ENCODE data around the gene CPE. TPM values are rescaled to one million over a fixed set of nuclear protein-coding genes. Genes with fewer than 3 reads are reported as not detected.

CPE gene
- total RNA-seq, 2 experiments from 2014 or later: not detected

- Histone ChIP-seq H4K20me1 (ENCODE audit: insufficient read depth, low read length) (no peaks in the 10 kb centered on the region), H3K27ac (ENCODE audit: low read depth, low read length, poor library complexity, severe bottlenecking) (no peak overlapping the region), H3K4me1 (ENCODE audit: insufficient read depth, low read length, poor library complexity, severe bottlenecking) (no peaks in the 10 kb centered on the region), H2AFZ (ENCODE audit: low read length) (no peak overlapping the region), H3K4me2 (ENCODE audit: low read length) (no peak overlapping the region), H3K4me3 (ENCODE audit: low read depth, low read length, poor library complexity, severe bottlenecking) (no peak overlapping the region), H3K9me3 (ENCODE audit: low read length) (no peaks in the 10 kb centered on the region), H3K79me2 (ENCODE audit: insufficient read depth, low read depth, low read length) (no peaks in the 10 kb centered on the region), H3K36me3 (ENCODE audit: insufficient read depth, low read length) (no peaks in the 10 kb centered on the region), H3K9me2 (ENCODE audit: insufficient read depth, low read length) (no peaks in the 10 kb centered on the region)
- intact Hi-C loops (cut with micrococcal nuclease; ENCODE audit: unreplicated experiment): no loop called here
- TF ChIP-seq CTCF (conservative IDR thresholded peaks at IDR 0.05; ENCODE audit: low read length): no peak
- TF ChIP-seq EZH2phosphoT487 (IDR thresholded peaks at IDR 0.05; ENCODE audit: borderline replicate concordance, low read depth, low read length): no peak
- BruUV-seq (replicated peaks): no TSS peak
- no peak for DNase-seq (ENCODE audit: low spot score)
- ChIA-PET CTCF (ENCODE audit: unreplicated experiment) (no interaction called here), POLR2A (no interaction called here)
Measured at GRCh38 chr4:165439981-165440380, 61.2 kb downstream of the CPE start.

- H3K4me2 ChIP-seq (ENCODE audit: low read length): no peak overlapping the region
- CTCF ChIA-PET (ENCODE audit: unreplicated experiment): no interaction called here
- no peak for DNase-seq (ENCODE audit: low spot score)
- H3K36me3 ChIP-seq (ENCODE audit: insufficient read depth, low read length): no peaks in the 10 kb centered on the region
- H2AFZ ChIP-seq (ENCODE audit: low read length): no peak overlapping the region
- no peaks in the 10 kb centered on the region for H3K79me2 ChIP-seq (ENCODE audit: insufficient read depth, low read depth, low read length)
- no peaks in the 10 kb centered on the region for H3K4me1 ChIP-seq (ENCODE audit: insufficient read depth, low read length, poor library complexity, severe bottlenecking)
- intact Hi-C loops (cut with micrococcal nuclease; ENCODE audit: unreplicated experiment): no loop called here
- H3K9me2 ChIP-seq (ENCODE audit: insufficient read depth, low read length): no peaks in the 10 kb centered on the region
- BruUV-seq (replicated peaks): no TSS peak
- H3K4me3 ChIP-seq (ENCODE audit: low read depth, low read length, poor library complexity, severe bottlenecking): no peak overlapping the region
- TF ChIP-seq EZH2phosphoT487 (IDR thresholded peaks at IDR 0.05; ENCODE audit: borderline replicate concordance, low read depth, low read length): no peak
- no peak overlapping the region for H3K27ac ChIP-seq (ENCODE audit: low read depth, low read length, poor library complexity, severe bottlenecking)
- POLR2A ChIA-PET: interaction anchor here (0.6 kb wide), 1 partner anchor 683 kb away, joined by 3 read pairs; no protein-coding TSS in a partner anchor
- no peaks in the 10 kb centered on the region for H4K20me1 ChIP-seq (ENCODE audit: insufficient read depth, low read length)
- no peaks in the 10 kb centered on the region for H3K9me3 ChIP-seq (ENCODE audit: low read length)
Measured at GRCh38 chr4:165440415-165441158, 61.8 kb downstream of the CPE start.

GRCh38 chr4:165443276-165443675, 64.5 kb downstream of the CPE start:
- intact Hi-C loops (cut with micrococcal nuclease; ENCODE audit: unreplicated experiment): no loop called here
- Histone ChIP-seq H3K27ac (ENCODE audit: low read depth, low read length, poor library complexity, severe bottlenecking) (no peak overlapping the region), H2AFZ (ENCODE audit: low read length) (no peak overlapping the region), H4K20me1 (ENCODE audit: insufficient read depth, low read length) (no peaks in the 10 kb centered on the region), H3K36me3 (ENCODE audit: insufficient read depth, low read length) (no peaks in the 10 kb centered on the region), H3K4me2 (ENCODE audit: low read length) (no peak overlapping the region), H3K4me3 (ENCODE audit: low read depth, low read length, poor library complexity, severe bottlenecking) (no peak overlapping the region), H3K9me3 (ENCODE audit: low read length) (no peaks in the 10 kb centered on the region), H3K4me1 (ENCODE audit: insufficient read depth, low read length, poor library complexity, severe bottlenecking) (no peaks in the 10 kb centered on the region), H3K9me2 (ENCODE audit: insufficient read depth, low read length) (no peaks in the 10 kb centered on the region), H3K79me2 (ENCODE audit: insufficient read depth, low read depth, low read length) (no peaks in the 10 kb centered on the region)
- ChIA-PET CTCF (ENCODE audit: unreplicated experiment) (no interaction called here), POLR2A (no interaction called here)
- no TSS peak for BruUV-seq (replicated peaks)
- no peak for TF ChIP-seq EZH2phosphoT487 (IDR thresholded peaks at IDR 0.05; ENCODE audit: borderline replicate concordance, low read depth, low read length)
- DNase-seq (ENCODE audit: low spot score): no peak
